ENCODE measurements around the gene MMRN2. TPM values are rescaled to one million over a fixed set of nuclear protein-coding genes. Genes with fewer than 3 reads are reported as not detected.

Gene MMRN2
- polyA plus RNA-seq, 1 of the 3 experiments (the other 2 are of a cell fraction), result 0.05 TPM

DNA sequence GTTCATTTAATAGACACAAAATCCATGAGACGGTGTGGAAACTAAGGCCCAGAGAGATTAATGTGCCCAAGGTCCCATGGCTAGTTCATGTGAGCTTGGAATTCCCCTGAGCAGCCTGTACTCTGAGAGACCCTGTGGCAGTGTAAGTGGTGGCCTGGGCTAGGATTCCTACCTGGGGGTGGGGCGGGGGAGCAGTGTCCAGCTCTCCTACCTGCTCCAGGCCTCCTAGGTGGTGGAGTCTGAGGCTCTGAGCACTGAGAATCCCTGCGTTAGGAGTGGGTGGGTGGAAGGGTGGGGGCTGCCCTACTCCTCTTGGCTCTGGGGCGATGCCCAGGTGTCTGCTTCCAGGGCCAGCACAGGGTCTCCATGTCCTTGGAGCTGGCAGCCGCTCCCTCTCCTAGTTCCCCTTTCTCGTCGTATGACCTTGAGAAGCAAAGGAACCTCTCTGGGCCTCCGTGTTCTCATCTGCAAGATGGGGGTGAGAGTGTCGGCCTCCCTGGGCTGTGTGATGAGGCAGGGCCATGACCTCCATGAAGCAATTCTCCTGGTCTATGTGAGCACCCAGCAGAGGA, 3.5 kb upstream of the MMRN2 start:
- H3K4me2 ChIP-seq, result no peak overlapping the region
- POLR2A ChIA-PET, result interaction anchor here (0.6 kb wide), 1 partner anchor 190 kb away, joined by 3 read pairs; no protein-coding TSS in a partner anchor
- H2AFZ ChIP-seq (ENCODE audit: low read depth), result no peak overlapping the region
- no peak for TF ChIP-seq NFIC (IDR thresholded peaks at IDR 0.05; ENCODE audit: borderline replicate concordance)
- TF ChIP-seq TEAD4 (IDR thresholded peaks at IDR 0.05; ENCODE audit: borderline replicate concordance, insufficient read depth), result no peak
- H3K9ac ChIP-seq, result no peak overlapping the region
- no peaks in the 10 kb centered on the region for H3K79me2 ChIP-seq (ENCODE audit: insufficient read depth)
- peaks cover 2 to 11% of the 10 kb centered on the region in 2 experiments; a peak in 2 of 4 replicates for H3K4me1 ChIP-seq (ENCODE audit: control insufficient read depth in 1 of 2, insufficient read depth in 2 of 2, low read depth in 1 of 2, low read length in 1 of 2)
- H3F3A ChIP-seq (replicated peaks; ENCODE audit: insufficient read depth), result no peaks in the 10 kb centered on the region
- H4K20me1 ChIP-seq (ENCODE audit: insufficient read depth), result no peaks in the 10 kb centered on the region
- H3K4me3 ChIP-seq (ENCODE audit: low read depth in 2 of 2, low read length in 1 of 2), result no peak overlapping the region
- H3K9me3 ChIP-seq, result no peaks in the 10 kb centered on the region
- no peak overlapping the region for H3K27ac ChIP-seq (ENCODE audit: low read depth in 2 of 2, low read length in 1 of 2)
- H3K36me3 ChIP-seq (replicated peaks in 1 of 2; ENCODE audit: control insufficient read depth in 1 of 2, insufficient read depth in 2 of 2, low read length in 1 of 2), result no peaks in the 10 kb centered on the region
- no peaks in the 10 kb centered on the region for H3K9me2 ChIP-seq
- no peaks in the 10 kb centered on the region for H3K27me3 ChIP-seq (ENCODE audit: insufficient read depth)
- 81% methylated on average over 7 of the region's 9 CpGs for WGBS (ENCODE audit: low lambda C conversion rate)
- CTCF ChIA-PET, result interaction anchor here (1.0 to 2.0 kb wide), 7 partner anchors 9 to 29 kb away, joined by 3 to 6 read pairs (median 4); no protein-coding TSS in a partner anchor
- no peak for DNase-seq

DNA sequence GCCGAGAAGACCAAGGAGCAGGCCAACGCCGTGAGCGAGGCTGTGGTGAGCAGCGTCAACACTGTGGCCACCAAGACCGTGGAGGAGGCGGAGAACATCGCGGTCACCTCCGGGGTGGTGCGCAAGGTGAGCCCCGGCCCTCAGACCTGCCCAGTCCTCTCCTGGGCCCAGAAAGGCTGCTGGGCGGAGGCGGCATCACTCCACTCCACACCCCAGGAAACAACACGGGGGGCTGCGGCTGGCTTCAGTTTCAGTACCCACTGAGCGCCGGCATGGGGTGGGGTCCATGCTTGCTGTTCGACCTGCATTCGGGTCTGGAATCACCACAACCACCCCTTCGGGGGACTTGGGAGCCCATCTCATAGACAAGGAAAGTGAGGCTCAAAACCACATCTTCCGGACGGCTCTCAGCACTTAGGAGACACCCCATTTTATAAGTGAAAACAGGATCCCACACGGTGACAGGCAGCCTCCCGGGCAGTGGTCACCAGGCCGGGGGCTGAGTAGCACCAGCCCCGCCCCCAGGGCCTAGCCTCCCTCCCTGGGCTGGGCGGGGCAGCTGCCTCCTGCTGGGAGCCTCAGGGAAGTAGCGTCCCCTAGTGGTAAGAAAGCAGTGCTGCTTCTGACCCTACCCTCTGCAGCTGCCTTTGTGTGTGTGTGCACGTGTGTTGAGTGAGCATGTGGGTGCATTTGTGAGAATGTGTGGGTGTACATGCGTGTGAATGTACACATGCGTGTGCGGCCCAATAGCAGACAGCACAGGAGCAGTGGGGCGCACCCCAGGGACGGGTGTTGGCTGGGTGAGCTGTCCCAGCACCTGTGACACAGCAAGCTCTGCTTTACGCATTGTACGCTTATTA, 2.8 kb upstream of the MMRN2 start:
- Histone ChIP-seq H3K4me1 (ENCODE audit: control insufficient read depth in 1 of 2, insufficient read depth in 2 of 2, low read depth in 1 of 2, low read length in 1 of 2) (peaks cover 5 to 11% of the 10 kb centered on the region in 2 experiments; a peak in 2 of 4 replicates), H3K79me2 (ENCODE audit: insufficient read depth) (no peaks in the 10 kb centered on the region), H3K27me3 (ENCODE audit: insufficient read depth) (no peaks in the 10 kb centered on the region), H3K9me2 (no peaks in the 10 kb centered on the region), H3K4me3 (ENCODE audit: low read depth in 2 of 2, low read length in 1 of 2) (peak overlapping the region in 1 of 2 experiments; percentile 47; a peak in 1 of 4 replicates), H3K9me3 (no peaks in the 10 kb centered on the region), H3K9ac (no peak overlapping the region), H3K27ac (ENCODE audit: low read depth in 2 of 2, low read length in 1 of 2) (no peak overlapping the region), H4K20me1 (ENCODE audit: insufficient read depth) (no peaks in the 10 kb centered on the region), H3K4me2 (no peak overlapping the region), H2AFZ (ENCODE audit: low read depth) (no peak overlapping the region), H3F3A (replicated peaks; ENCODE audit: insufficient read depth) (no peaks in the 10 kb centered on the region), H3K36me3 (replicated peaks in 1 of 2; ENCODE audit: control insufficient read depth in 1 of 2, insufficient read depth in 2 of 2, low read length in 1 of 2) (no peaks in the 10 kb centered on the region)
- 86% methylated on average over 30 of the region's 37 CpGs for WGBS (ENCODE audit: low lambda C conversion rate)
- ChIA-PET POLR2A (interaction anchor here (0.6 kb wide), 1 partner anchor 546 kb away, joined by 3 read pairs; no protein-coding TSS in a partner anchor), CTCF (interaction anchor here (0.5 to 2.0 kb wide), 9 partner anchors 10 to 1096 kb away, joined by 3 to 6 read pairs (median 4); no protein-coding TSS in a partner anchor)
- peak; percentile 76 for DNase-seq
- TF ChIP-seq SMC3 (IDR thresholded peaks at IDR 0.05; ENCODE audit: low read depth, low read length) (peak; percentile 51), MEF2A (IDR thresholded peaks at IDR 0.05; ENCODE audit: borderline replicate concordance, low read depth) (no peak), RAD21 (IDR thresholded peaks at IDR 0.05; ENCODE audit: low read length) (peak; percentile 62)
- TF ChIP-seq, protein P1, sequence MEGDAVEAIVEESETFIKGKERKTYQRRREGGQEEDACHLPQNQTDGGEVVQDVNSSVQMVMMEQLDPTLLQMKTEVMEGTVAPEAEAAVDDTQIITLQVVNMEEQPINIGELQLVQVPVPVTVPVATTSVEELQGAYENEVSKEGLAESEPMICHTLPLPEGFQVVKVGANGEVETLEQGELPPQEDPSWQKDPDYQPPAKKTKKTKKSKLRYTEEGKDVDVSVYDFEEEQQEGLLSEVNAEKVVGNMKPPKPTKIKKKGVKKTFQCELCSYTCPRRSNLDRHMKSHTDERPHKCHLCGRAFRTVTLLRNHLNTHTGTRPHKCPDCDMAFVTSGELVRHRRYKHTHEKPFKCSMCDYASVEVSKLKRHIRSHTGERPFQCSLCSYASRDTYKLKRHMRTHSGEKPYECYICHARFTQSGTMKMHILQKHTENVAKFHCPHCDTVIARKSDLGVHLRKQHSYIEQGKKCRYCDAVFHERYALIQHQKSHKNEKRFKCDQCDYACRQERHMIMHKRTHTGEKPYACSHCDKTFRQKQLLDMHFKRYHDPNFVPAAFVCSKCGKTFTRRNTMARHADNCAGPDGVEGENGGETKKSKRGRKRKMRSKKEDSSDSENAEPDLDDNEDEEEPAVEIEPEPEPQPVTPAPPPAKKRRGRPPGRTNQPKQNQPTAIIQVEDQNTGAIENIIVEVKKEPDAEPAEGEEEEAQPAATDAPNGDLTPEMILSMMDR (IDR thresholded peaks at IDR 0.05), result peak; percentile 71

GRCh38 chr10:86959737-86960002, 2.3 kb upstream of the MMRN2 start:
- H2AFZ ChIP-seq (ENCODE audit: low read depth), result no peak overlapping the region
- DNase-seq, result no peak
- CTCF ChIA-PET, result interaction anchor here (1.7 to 2.0 kb wide), 3 partner anchors 10 to 14 kb away, joined by 5 to 6 read pairs (median 6); no protein-coding TSS in a partner anchor
- no peak overlapping the region for H3K9ac ChIP-seq
- no peak overlapping the region for H3K4me3 ChIP-seq (ENCODE audit: low read depth in 2 of 2, low read length in 1 of 2)
- H3K79me2 ChIP-seq (ENCODE audit: insufficient read depth), result no peaks in the 10 kb centered on the region
- H3K9me3 ChIP-seq, result no peaks in the 10 kb centered on the region
- no peaks in the 10 kb centered on the region for H4K20me1 ChIP-seq (ENCODE audit: insufficient read depth)
- POLR2A ChIA-PET, result no interaction called here
- peak overlapping the region; percentile 4; the same call in 1 of the 2 replicates for H3K4me2 ChIP-seq
- no peaks in the 10 kb centered on the region for H3K36me3 ChIP-seq (replicated peaks in 1 of 2; ENCODE audit: control insufficient read depth in 1 of 2, insufficient read depth in 2 of 2, low read length in 1 of 2)
- no peaks in the 10 kb centered on the region for H3F3A ChIP-seq (replicated peaks; ENCODE audit: insufficient read depth)
- H3K27ac ChIP-seq (ENCODE audit: low read depth in 2 of 2, low read length in 1 of 2), result no peak overlapping the region
- no peaks in the 10 kb centered on the region for H3K9me2 ChIP-seq
- no peaks in the 10 kb centered on the region for H3K27me3 ChIP-seq (ENCODE audit: insufficient read depth)
- peaks cover 6 to 11% of the 10 kb centered on the region in 2 experiments; a peak in 2 of 4 replicates for H3K4me1 ChIP-seq (ENCODE audit: control insufficient read depth in 1 of 2, insufficient read depth in 2 of 2, low read depth in 1 of 2, low read length in 1 of 2)
- WGBS (ENCODE audit: low lambda C conversion rate), result 80% methylated on average over 1 of the region's 2 CpGs
- TF ChIP-seq USF1 (IDR thresholded peaks at IDR 0.05; ENCODE audit: borderline replicate concordance, low read depth), result no peak
- no peak for TF ChIP-seq MXI1 (IDR thresholded peaks at IDR 0.05; ENCODE audit: low read depth, low read length)
- TF ChIP-seq, protein P1 (IDR thresholded peaks at IDR 0.05), result no peak
- TF ChIP-seq, protein P2, sequence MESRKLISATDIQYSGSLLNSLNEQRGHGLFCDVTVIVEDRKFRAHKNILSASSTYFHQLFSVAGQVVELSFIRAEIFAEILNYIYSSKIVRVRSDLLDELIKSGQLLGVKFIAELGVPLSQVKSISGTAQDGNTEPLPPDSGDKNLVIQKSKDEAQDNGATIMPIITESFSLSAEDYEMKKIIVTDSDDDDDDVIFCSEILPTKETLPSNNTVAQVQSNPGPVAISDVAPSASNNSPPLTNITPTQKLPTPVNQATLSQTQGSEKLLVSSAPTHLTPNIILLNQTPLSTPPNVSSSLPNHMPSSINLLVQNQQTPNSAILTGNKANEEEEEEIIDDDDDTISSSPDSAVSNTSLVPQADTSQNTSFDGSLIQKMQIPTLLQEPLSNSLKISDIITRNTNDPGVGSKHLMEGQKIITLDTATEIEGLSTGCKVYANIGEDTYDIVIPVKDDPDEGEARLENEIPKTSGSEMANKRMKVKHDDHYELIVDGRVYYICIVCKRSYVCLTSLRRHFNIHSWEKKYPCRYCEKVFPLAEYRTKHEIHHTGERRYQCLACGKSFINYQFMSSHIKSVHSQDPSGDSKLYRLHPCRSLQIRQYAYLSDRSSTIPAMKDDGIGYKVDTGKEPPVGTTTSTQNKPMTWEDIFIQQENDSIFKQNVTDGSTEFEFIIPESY (IDR thresholded peaks at IDR 0.05; ENCODE audit: borderline replicate concordance, low read depth), result no peak
- TF ChIP-seq, protein P3, sequence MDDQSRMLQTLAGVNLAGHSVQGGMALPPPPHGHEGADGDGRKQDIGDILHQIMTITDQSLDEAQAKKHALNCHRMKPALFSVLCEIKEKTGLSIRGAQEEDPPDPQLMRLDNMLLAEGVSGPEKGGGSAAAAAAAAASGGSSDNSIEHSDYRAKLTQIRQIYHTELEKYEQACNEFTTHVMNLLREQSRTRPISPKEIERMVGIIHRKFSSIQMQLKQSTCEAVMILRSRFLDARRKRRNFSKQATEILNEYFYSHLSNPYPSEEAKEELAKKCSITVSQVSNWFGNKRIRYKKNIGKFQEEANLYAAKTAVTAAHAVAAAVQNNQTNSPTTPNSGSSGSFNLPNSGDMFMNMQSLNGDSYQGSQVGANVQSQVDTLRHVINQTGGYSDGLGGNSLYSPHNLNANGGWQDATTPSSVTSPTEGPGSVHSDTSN (IDR thresholded peaks at IDR 0.05), result no peak
